HepG2 (cell line): ENCODE data around the gene UROS. TPM values are rescaled to one million over a fixed set of nuclear protein-coding genes. Genes with fewer than 3 reads are reported as not detected.

ENCODE experiments used
- ATAC-seq: fragments of 200-7000 bp; cut with Tn5 transposase; 3 replicates; pipeline ENCODE4 v1.9.1; 2020; ENCODE audit warnings: mild to moderate bottlenecking, moderate library complexity
- BruUV-seq: library from RNA; stranded (reverse); fragments of 400-500 nt; replicated peaks from 2 replicates; lab custom pipeline; 2021; lab: Mats Ljungman, UMichigan
- CTCF ChIA-PET: fragments of 300-600 bp; formaldehyde crosslinking; extraction: SDS; loops from one replicate; lab custom pipeline; 2021; ENCODE audit warnings: low total read pairs, inconsistent platforms, low intra/inter-chr PET ratio; lab: Yijun Ruan, JAX
- POLR2A ChIA-PET: fragments of 350-600 bp; sonication (Branson Sonifier 250); formaldehyde crosslinking; loops from one replicate; lab custom pipeline; 2020; ENCODE audit warnings: antibody characterized with exemption, inconsistent platforms; lab: Yijun Ruan, JAX
- DNase-seq: peaks from one replicate; pipeline ENCODE4 v3.0.0-alpha.2; 2015; ENCODE audit warnings: low spot score
- FAIRE-seq: peaks from 3 replicates; lab custom pipeline; 2011; peaks lifted over from hg19 to GRCh38; lab: Jason Lieb, UNC
- H2AFZ ChIP-seq: one replicate; pipeline ENCODE4 v1.6.1; 2011; ENCODE audit warnings: low read length, inconsistent platforms
- H3K27ac ChIP-seq: fragments of 300-600 bp; 3 replicates; pipeline ENCODE4 v1.8.0; 2011; ENCODE audit warnings: mixed run types, mild to moderate bottlenecking, mixed read lengths, low read length, inconsistent platforms; ENCODE audit not compliant: insufficient read depth; ENCODE audit errors: extremely low read length
- H3K27me3 ChIP-seq, 2 experiments: fragments of 200-600 bp in 1 of 2; 2 replicates in 1 of 2; 3 replicates in 1 of 2; pipeline versions ENCODE4 v1.6.0 to v1.8.0; 2011; ENCODE audit warnings: low read length in 2 of 2, mild to moderate bottlenecking in 2 of 2, moderate library complexity in 2 of 2, inconsistent platforms in 1 of 2; ENCODE audit not compliant: insufficient read depth in 2 of 2, control insufficient read depth in 1 of 2
- H3K36me3 ChIP-seq, 2 experiments: fragments of 200-600 bp in 1 of 2; replicated peaks in 1 of 2; 2 replicates in 1 of 2; 3 replicates in 1 of 2; pipeline versions ENCODE4 v1.5.1 to v1.8.0; 2011; ENCODE audit warnings: low read length in 2 of 2, inconsistent platforms in 1 of 2; ENCODE audit not compliant: insufficient read depth in 2 of 2, control insufficient read depth in 1 of 2
- H3K4me1 ChIP-seq: 2 replicates; pipeline ENCODE4 v1.5.1; 2012; ENCODE audit warnings: low read length, inconsistent platforms; ENCODE audit not compliant: insufficient read depth
- H3K4me2 ChIP-seq: 2 replicates; pipeline ENCODE4 v1.6.0; 2011; ENCODE audit warnings: low read depth, low read length, inconsistent platforms
- H3K4me3 ChIP-seq, 3 experiments: fragments of 200-600 bp in 1 of 3; sonication (generic), shearing (Covaris generic) in 1 of 3; replicated peaks in 1 of 3; 2 replicates each; pipeline ENCODE4 v1.5.1; 2011 to 2016; ENCODE audit warnings: low read length in 3 of 3, inconsistent platforms in 2 of 3, low read depth in 2 of 3, mild to moderate bottlenecking in 2 of 3, control low read depth in 1 of 3, mixed read lengths in 1 of 3; ENCODE audit not compliant: insufficient read depth in 1 of 3
- H3K79me2 ChIP-seq: one replicate; pipeline ENCODE4 v1.6.1; 2011; ENCODE audit warnings: low read length, inconsistent platforms; ENCODE audit not compliant: insufficient read depth
- H3K9ac ChIP-seq: 2 replicates; pipeline ENCODE4 v1.6.0; 2011; ENCODE audit warnings: mild to moderate bottlenecking, low read depth, low read length, inconsistent platforms; ENCODE audit not compliant: insufficient read depth
- H3K9me3 ChIP-seq: 2 replicates; pipeline ENCODE4 v1.5.1; 2012; ENCODE audit warnings: mild to moderate bottlenecking, low read length
- H4K20me1 ChIP-seq: 2 replicates; pipeline ENCODE4 v1.6.0; 2011; ENCODE audit warnings: inconsistent platforms, mild to moderate bottlenecking, low read length, moderate library complexity; ENCODE audit not compliant: insufficient read depth
- ADNP ChIP-seq: sonication (generic); formaldehyde crosslinking; IDR thresholded peaks from 2 replicates; pipeline ENCODE4 v1.4.0; 2020; ENCODE audit warnings: missing genetic modification reagents
- ARNT2 ChIP-seq: sonication (generic); formaldehyde crosslinking; IDR thresholded peaks from 2 replicates; pipeline ENCODE4 v1.8.0; 2022; ENCODE audit warnings: mild to moderate bottlenecking, low read depth, missing genetic modification reagents, moderate library complexity
- RARG ChIP-seq: sonication (generic); formaldehyde crosslinking; IDR thresholded peaks from 2 replicates; pipeline ENCODE4 v1.4.0; 2020; ENCODE audit warnings: low read depth, mild to moderate bottlenecking, missing genetic modification reagents
- SRY ChIP-seq: sonication (generic); formaldehyde crosslinking; IDR thresholded peaks from 2 replicates; pipeline ENCODE4 v1.8.0; 2022; ENCODE audit warnings: mild to moderate bottlenecking, missing genetic modification reagents
- ZKSCAN5 ChIP-seq: sonication (generic); formaldehyde crosslinking; IDR thresholded peaks from 2 replicates; pipeline ENCODE4 v1.5.1; 2020; ENCODE audit warnings: mild to moderate bottlenecking, missing genetic modification reagents
- ZNF703 ChIP-seq: sonication (generic); formaldehyde crosslinking; IDR thresholded peaks from 2 replicates; pipeline ENCODE4 v1.5.1; 2020; ENCODE audit warnings: missing genetic modification reagents, mild to moderate bottlenecking, moderate library complexity, borderline replicate concordance
- ZSCAN20 ChIP-seq: sonication (generic); formaldehyde crosslinking; IDR thresholded peaks from 2 replicates; pipeline ENCODE4 v1.4.0; 2020; ENCODE audit warnings: missing genetic modification reagents, mild to moderate bottlenecking, borderline replicate concordance
- WGBS: methylation state at CpG from one replicate; pipeline ENCODE4 v1.1.6; 2017; ENCODE audit warnings: low lambda C conversion rate; 5-methylcytosine and 5-hydroxymethylcytosine counted together
- in situ Hi-C: cut with HindIII; loops from 2 replicates; pipeline ENCODE4 v1.10.0; 2017; ENCODE audit warnings: low pct_unique_long_range_greater_than_20kb; ENCODE audit not compliant: extremely low pct_ligation_motif_present
- intact Hi-C: fragments of 100-400 bp; cut with micrococcal nuclease; formaldehyde crosslinking; loops from one replicate; pipeline ENCODE4 v1.10.0; 2022; ENCODE audit not compliant: unreplicated experiment
- polyA plus RNA-seq, 8 experiments: library from polyadenylated mRNA; depleted of rRNA in 3 of 8; stranded (reverse) in 7 of 8; unstranded in 1 of 8; fragments of >200 nt; fragmentation: Illumina TruSeq in 4 of 8; extraction: Trizol in 4 of 8; gene quantifications; 2 replicates each; pipeline versions ENCODE4 v1.2.1 to v1.2.3, GENCODE V29; 2011 to 2016; ENCODE audit warnings: low read depth in 4 of 8, missing spikeins in 1 of 8, mixed read lengths in 1 of 8; ENCODE audit not compliant: insufficient read depth in 1 of 8
- total RNA-seq, 5 experiments: library from RNA; depleted of rRNA; stranded (reverse); fragments of >200 nt; fragmentation: Illumina TruSeq; extraction: Trizol; gene quantifications; 2 replicates each; pipeline ENCODE4 v1.2.3, GENCODE V29; 2016; ENCODE audit warnings: low read depth in 1 of 5
- TF ChIP-seq, protein P1 (sequence below): sonication (generic); formaldehyde crosslinking; IDR thresholded peaks from 2 replicates; pipeline ENCODE4 v1.5.1; 2020; ENCODE audit warnings: missing genetic modification reagents, mild to moderate bottlenecking, borderline replicate concordance
- TF ChIP-seq, protein P2 (sequence below): sonication (generic); formaldehyde crosslinking; IDR thresholded peaks from 2 replicates; pipeline ENCODE4 v1.4.0; 2020; ENCODE audit warnings: missing genetic modification reagents
- TF ChIP-seq, protein P3 (sequence below): sonication (generic); formaldehyde crosslinking; IDR thresholded peaks from 2 replicates; pipeline ENCODE4 v1.4.0; 2020; ENCODE audit warnings: missing genetic modification reagents
- TF ChIP-seq, protein P4 (sequence below): sonication (generic); formaldehyde crosslinking; IDR thresholded peaks from 2 replicates; pipeline ENCODE4 v1.4.0; 2020; ENCODE audit warnings: missing genetic modification reagents, borderline replicate concordance

UROS gene
- total and polyA plus RNA-seq, 2 of the 13 experiments (the other 11 are each of a cell fraction or from before 2014, with no cell fraction given), result 14.8 to 49.9 TPM

DNA sequence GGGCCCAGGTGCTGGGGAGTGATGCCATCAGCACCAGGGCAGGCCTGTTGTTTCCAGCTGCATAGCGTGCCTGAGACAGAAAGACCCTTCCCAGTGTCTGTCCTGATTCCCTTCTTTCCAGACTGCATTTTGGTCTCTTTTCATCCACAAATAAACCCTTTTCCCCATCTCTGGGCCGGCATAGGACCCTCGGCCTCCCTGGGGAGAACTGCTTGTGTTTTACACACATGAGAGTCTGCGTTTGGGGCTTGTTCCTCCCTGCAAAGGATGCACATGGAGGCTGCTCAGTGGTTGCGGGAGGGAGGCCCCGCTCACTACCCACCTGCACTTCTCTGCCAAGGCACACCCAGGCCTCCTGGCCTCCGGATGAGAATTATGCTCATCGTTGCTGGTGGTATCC lies 41.7 kb downstream of the UROS start:
- 73% methylated on average over 5 of the region's 8 CpGs for WGBS
- intact Hi-C loops, result no loop called here
- BruUV-seq, result no TSS peak
- ChIA-PET CTCF (no interaction called here), POLR2A (no interaction called here)
- H3K4me1 ChIP-seq, result peaks cover 23% of the 10 kb centered on the region
- H3K4me3 ChIP-seq, result no peak overlapping the region
- H3K9me3 ChIP-seq, result no peaks in the 10 kb centered on the region
- no peak for DNase-seq
- H2AFZ ChIP-seq, result no peak overlapping the region
- no peaks in the 10 kb centered on the region for H4K20me1 ChIP-seq
- no peak overlapping the region for H3K9ac ChIP-seq
- no peaks in the 10 kb centered on the region for H3K36me3 ChIP-seq
- H3K79me2 ChIP-seq, result no peaks in the 10 kb centered on the region
- ATAC-seq, result no peak
- FAIRE-seq, result no peak
- no peak overlapping the region for H3K27ac ChIP-seq
- no peaks in the 10 kb centered on the region; a peak in 2 of 5 replicates for H3K27me3 ChIP-seq
- H3K4me2 ChIP-seq, result no peak overlapping the region
- in situ Hi-C loops, result no loop called here
- no peak for TF ChIP-seq ZSCAN20 (CRISPR knock-in tag)
- TF ChIP-seq ZKSCAN5 (CRISPR knock-in tag), result no peak
- no peak for TF ChIP-seq SRY
- TF ChIP-seq, protein P1, sequence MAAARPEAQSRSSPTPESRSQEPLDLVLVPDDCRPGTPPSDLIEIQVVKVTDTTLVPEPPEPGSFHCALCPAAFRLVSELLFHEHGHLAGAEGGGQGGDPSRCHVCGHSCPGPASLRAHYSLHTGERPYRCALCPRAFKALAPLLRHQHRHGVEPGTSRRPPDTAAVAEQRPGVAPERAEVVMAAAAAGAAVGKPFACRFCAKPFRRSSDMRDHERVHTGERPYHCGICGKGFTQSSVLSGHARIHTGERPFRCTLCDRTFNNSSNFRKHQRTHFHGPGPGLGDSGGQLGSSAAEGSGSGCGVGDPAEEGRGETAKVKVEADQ, result no peak
- no peak for TF ChIP-seq ARNT2
- TF ChIP-seq, protein P2, sequence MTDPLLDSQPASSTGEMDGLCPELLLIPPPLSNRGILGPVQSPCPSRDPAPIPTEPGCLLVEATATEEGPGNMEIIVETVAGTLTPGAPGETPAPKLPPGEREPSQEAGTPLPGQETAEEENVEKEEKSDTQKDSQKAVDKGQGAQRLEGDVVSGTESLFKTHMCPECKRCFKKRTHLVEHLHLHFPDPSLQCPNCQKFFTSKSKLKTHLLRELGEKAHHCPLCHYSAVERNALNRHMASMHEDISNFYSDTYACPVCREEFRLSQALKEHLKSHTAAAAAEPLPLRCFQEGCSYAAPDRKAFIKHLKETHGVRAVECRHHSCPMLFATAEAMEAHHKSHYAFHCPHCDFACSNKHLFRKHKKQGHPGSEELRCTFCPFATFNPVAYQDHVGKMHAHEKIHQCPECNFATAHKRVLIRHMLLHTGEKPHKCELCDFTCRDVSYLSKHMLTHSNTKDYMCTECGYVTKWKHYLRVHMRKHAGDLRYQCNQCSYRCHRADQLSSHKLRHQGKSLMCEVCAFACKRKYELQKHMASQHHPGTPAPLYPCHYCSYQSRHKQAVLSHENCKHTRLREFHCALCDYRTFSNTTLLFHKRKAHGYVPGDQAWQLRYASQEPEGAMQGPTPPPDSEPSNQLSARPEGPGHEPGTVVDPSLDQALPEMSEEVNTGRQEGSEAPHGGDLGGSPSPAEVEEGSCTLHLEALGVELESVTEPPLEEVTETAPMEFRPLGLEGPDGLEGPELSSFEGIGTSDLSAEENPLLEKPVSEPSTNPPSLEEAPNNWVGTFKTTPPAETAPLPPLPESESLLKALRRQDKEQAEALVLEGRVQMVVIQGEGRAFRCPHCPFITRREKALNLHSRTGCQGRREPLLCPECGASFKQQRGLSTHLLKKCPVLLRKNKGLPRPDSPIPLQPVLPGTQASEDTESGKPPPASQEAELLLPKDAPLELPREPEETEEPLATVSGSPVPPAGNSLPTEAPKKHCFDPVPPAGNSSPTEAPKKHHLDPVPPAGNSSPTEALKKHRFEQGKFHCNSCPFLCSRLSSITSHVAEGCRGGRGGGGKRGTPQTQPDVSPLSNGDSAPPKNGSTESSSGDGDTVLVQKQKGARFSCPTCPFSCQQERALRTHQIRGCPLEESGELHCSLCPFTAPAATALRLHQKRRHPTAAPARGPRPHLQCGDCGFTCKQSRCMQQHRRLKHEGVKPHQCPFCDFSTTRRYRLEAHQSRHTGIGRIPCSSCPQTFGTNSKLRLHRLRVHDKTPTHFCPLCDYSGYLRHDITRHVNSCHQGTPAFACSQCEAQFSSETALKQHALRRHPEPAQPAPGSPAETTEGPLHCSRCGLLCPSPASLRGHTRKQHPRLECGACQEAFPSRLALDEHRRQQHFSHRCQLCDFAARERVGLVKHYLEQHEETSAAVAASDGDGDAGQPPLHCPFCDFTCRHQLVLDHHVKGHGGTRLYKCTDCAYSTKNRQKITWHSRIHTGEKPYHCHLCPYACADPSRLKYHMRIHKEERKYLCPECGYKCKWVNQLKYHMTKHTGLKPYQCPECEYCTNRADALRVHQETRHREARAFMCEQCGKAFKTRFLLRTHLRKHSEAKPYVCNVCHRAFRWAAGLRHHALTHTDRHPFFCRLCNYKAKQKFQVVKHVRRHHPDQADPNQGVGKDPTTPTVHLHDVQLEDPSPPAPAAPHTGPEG, result no peak
- no peak for TF ChIP-seq RARG (CRISPR knock-in tag)
- TF ChIP-seq, protein P3, sequence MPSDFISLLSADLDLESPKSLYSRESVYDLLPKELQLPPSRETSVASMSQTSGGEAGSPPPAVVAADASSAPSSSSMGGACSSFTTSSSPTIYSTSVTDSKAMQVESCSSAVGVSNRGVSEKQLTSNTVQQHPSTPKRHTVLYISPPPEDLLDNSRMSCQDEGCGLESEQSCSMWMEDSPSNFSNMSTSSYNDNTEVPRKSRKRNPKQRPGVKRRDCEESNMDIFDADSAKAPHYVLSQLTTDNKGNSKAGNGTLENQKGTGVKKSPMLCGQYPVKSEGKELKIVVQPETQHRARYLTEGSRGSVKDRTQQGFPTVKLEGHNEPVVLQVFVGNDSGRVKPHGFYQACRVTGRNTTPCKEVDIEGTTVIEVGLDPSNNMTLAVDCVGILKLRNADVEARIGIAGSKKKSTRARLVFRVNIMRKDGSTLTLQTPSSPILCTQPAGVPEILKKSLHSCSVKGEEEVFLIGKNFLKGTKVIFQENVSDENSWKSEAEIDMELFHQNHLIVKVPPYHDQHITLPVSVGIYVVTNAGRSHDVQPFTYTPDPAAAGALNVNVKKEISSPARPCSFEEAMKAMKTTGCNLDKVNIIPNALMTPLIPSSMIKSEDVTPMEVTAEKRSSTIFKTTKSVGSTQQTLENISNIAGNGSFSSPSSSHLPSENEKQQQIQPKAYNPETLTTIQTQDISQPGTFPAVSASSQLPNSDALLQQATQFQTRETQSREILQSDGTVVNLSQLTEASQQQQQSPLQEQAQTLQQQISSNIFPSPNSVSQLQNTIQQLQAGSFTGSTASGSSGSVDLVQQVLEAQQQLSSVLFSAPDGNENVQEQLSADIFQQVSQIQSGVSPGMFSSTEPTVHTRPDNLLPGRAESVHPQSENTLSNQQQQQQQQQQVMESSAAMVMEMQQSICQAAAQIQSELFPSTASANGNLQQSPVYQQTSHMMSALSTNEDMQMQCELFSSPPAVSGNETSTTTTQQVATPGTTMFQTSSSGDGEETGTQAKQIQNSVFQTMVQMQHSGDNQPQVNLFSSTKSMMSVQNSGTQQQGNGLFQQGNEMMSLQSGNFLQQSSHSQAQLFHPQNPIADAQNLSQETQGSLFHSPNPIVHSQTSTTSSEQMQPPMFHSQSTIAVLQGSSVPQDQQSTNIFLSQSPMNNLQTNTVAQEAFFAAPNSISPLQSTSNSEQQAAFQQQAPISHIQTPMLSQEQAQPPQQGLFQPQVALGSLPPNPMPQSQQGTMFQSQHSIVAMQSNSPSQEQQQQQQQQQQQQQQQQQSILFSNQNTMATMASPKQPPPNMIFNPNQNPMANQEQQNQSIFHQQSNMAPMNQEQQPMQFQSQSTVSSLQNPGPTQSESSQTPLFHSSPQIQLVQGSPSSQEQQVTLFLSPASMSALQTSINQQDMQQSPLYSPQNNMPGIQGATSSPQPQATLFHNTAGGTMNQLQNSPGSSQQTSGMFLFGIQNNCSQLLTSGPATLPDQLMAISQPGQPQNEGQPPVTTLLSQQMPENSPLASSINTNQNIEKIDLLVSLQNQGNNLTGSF (CRISPR knock-in tag), result no peak
- no peak for TF ChIP-seq ADNP (CRISPR knock-in tag)
- TF ChIP-seq, protein P4, sequence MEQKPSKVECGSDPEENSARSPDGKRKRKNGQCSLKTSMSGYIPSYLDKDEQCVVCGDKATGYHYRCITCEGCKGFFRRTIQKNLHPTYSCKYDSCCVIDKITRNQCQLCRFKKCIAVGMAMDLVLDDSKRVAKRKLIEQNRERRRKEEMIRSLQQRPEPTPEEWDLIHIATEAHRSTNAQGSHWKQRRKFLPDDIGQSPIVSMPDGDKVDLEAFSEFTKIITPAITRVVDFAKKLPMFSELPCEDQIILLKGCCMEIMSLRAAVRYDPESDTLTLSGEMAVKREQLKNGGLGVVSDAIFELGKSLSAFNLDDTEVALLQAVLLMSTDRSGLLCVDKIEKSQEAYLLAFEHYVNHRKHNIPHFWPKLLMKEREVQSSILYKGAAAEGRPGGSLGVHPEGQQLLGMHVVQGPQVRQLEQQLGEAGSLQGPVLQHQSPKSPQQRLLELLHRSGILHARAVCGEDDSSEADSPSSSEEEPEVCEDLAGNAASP (CRISPR knock-in tag), result no peak
- TF ChIP-seq ZNF703 (CRISPR knock-in tag), result no peak
